IPS-20b (cell line): ENCODE results near the gene SHROOM3.

ENCODE experiments used
- H3K27ac ChIP-seq: one replicate; pipeline ENCODE4 v1.5.1; 2013; ENCODE audit warnings: low read length
- H3K27me3 ChIP-seq: 2 replicates; pipeline ENCODE4 v1.6.1; 2013; ENCODE audit warnings: mild to moderate bottlenecking, low read length, inconsistent platforms; ENCODE audit not compliant: insufficient read depth
- H3K36me3 ChIP-seq: 2 replicates; pipeline ENCODE4 v1.6.1; 2013; ENCODE audit warnings: low read depth, mild to moderate bottlenecking, inconsistent platforms, low read length, moderate library complexity; ENCODE audit not compliant: insufficient read depth
- H3K4me1 ChIP-seq: 2 replicates; pipeline ENCODE4 v1.6.1; 2013; ENCODE audit warnings: mild to moderate bottlenecking, control low read depth, inconsistent platforms, low read length, moderate library complexity; ENCODE audit not compliant: insufficient read depth
- H3K4me3 ChIP-seq: 2 replicates; pipeline ENCODE4 v1.5.1; 2013; ENCODE audit warnings: mild to moderate bottlenecking, low read length, inconsistent platforms
- H3K9ac ChIP-seq: 2 replicates; pipeline ENCODE4 v1.6.1; 2013; ENCODE audit warnings: low read depth, mild to moderate bottlenecking, inconsistent platforms, low read length, moderate library complexity
- H3K9me3 ChIP-seq: 2 replicates; pipeline ENCODE4 v1.6.1; 2013; ENCODE audit warnings: mild to moderate bottlenecking, low read depth, low read length, inconsistent platforms; ENCODE audit not compliant: insufficient read depth

The SHROOM3 gene

DNA sequence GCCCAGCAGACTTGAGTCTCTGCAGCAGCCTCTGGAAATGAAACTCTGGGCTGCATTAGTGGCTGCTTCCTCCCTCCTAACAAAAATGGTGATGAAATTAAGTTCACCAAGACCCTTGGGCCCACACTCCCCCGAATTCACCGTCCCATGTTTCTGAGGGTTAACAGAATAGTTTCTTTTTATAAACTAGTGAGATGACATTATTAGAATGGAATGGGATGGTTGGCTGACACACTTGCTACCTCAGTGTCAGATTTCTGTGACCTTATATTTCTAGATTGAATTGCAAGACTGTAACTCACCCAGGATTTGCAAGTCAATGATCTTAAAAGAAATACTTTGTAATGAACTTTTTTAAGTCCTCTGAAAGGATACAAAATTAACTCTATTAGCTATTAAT is 127.1 kb downstream of the SHROOM3 start:
- H3K4me1 ChIP-seq: peaks cover 32% of the 10 kb centered on the region
- H3K36me3 ChIP-seq: no peaks in the 10 kb centered on the region
- H3K4me3 ChIP-seq: no peak overlapping the region
- no peaks in the 10 kb centered on the region for H3K27me3 ChIP-seq
- no peaks in the 10 kb centered on the region for H3K9me3 ChIP-seq
- H3K9ac ChIP-seq: no peak overlapping the region
- no peak overlapping the region for H3K27ac ChIP-seq

DNA sequence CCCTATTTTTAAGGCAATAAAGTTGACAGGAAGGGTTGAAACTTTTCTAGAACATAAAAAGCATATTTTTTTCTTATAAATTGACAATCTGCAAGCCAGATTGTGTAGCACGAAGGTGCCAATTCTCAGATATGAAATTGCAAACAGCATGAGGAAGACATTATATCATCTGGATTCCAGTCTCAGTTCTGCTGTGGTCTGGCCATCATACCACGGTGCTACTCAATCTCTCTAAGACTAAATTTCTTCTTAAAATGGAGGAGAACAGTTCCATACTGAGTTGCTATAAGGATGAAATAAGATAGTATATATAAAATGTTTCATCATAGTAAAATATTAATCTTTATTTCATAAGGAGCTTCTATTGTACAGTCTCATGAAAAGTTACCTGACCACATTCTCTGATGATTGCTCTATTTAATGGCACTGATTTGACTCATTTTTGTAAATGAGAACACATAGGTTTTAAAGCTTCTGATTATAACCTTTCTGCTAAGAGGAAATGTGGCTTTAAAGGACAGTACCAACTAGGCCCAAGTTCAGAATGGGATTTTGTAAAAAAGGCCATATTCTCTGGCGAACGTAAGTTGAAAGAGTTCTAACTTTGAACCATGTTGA is 127.9 kb downstream of the SHROOM3 start:
- H3K9me3 ChIP-seq: no peaks in the 10 kb centered on the region
- peaks cover 32% of the 10 kb centered on the region for H3K4me1 ChIP-seq
- H3K9ac ChIP-seq: no peak overlapping the region
- no peaks in the 10 kb centered on the region for H3K36me3 ChIP-seq
- no peak overlapping the region for H3K4me3 ChIP-seq
- no peaks in the 10 kb centered on the region for H3K27me3 ChIP-seq
- no peak overlapping the region for H3K27ac ChIP-seq

DNA sequence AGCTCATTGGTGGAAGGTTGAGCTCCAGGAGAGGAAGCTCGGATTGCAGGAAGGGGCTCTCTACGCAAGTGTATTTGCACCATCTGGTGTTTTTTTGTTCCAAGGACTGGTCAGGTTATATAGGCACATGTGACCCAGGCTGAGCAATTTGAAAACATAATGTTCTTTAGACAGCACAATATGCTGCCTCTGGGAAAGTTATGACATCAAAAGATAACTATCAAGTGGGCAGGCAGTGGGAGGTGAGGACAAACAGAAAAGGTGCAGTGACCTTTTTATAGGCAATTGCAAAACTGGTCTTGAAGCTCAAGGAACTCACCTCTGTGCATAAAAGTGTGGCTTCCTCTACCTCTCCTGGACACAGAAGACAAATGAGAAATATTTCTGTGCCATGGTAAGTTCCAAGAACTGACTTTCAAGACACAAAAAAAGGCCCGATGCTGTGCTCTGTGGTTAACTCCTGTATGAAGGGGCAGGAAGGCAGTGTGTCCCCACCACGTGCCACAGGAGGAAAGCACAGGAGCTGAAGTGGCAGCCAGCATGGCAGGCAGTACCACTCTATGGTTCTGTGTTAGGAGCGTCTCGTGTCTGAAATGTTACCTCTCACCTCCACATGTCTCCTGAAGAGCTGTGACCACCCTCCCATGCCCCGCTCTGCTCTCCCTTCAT is 128.6 kb downstream of the SHROOM3 start:
- Histone ChIP-seq H3K27ac (no peak overlapping the region), H3K4me3 (no peak overlapping the region), H3K9me3 (no peaks in the 10 kb centered on the region), H3K36me3 (no peaks in the 10 kb centered on the region), H3K9ac (no peak overlapping the region), H3K27me3 (no peaks in the 10 kb centered on the region), H3K4me1 (peaks cover 26% of the 10 kb centered on the region)

DNA sequence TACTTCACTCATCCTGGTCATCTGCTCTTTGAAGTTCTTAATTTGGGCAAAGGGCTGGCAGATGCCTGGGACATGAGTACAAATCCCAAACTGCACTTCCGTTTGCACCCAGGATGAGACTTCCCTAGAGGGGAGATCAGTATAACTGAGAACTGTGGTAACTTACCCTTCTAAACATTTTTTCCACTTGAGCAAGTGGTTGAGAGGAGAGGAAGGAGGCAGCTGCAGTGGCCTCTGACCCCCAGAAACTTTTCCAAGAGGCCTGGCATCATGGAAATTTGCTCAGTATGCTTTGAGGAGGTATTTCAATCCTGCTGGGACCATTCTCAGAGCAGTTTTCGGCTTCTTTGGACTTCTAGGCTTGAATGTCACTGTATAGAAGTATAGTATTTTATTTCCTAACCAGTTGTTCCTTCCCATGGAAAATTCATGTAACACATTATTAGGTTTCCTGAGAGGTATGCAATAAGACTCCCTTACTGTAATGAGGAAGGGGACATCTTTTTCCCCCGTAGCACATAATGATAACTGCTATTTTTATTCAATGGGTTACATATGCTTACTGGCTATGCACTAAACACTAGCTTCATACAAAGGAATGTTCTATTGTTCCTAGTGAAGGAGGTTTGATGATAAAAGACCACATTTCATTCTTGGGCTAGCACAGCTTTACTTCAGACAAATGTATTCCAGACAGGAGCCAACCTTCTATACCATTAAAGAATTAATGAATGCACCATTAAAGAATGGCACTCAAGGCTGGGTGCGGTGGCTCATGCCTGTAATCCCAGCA is 129.3 kb downstream of the SHROOM3 start:
- H3K4me1 ChIP-seq: peaks cover 19% of the 10 kb centered on the region
- H3K27ac ChIP-seq: no peak overlapping the region
- no peak overlapping the region for H3K9ac ChIP-seq

DNA sequence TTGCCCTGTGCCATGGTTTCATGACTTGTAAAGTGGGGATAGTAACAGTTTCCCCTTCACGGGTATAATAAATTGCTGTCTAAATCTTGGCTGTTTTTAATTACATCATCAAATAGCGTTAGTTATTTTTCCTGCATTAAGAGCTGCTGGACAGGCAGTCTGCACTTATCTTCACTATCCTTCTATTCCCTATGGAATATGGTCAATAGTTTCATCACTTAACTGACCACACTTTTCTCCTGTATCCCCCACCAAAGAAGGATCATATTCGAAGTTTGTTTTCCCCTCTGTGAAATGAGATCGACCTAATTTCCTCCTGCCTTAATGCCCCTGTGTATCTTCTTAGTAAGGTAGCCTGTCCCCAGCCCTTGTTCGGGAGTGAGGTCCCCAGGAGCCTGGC is 133.2 kb downstream of the SHROOM3 start:
- H3K4me1 ChIP-seq: peaks cover 21% of the 10 kb centered on the region

More for the DNA sequence above, 129.3 kb downstream of the SHROOM3 start:
- Histone ChIP-seq H3K4me3 (no peak overlapping the region), H3K27me3 (no peaks in the 10 kb centered on the region), H3K9me3 (no peaks in the 10 kb centered on the region), H3K36me3 (no peaks in the 10 kb centered on the region)

DNA sequence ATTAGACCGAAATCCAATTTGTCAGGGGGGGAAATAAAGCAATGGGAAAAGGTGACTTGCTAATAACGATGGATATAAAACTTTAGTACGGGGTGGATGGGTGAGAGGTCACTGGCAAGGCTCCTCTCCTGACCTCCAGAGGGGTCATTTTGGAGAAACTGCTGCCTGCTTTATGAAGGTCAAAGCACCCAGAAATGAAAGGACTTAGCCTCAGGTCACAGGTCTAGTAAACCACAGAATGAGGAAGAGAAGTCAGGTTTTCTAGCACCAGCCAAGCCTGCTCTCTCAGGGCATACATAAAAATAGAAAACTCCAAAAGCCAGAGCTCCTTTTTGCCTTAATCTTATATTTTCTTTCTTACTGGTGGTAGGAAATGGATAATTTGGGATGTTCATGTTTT is 134.2 kb downstream of the SHROOM3 start:
- Histone ChIP-seq H3K36me3 (no peaks in the 10 kb centered on the region), H3K4me3 (no peak overlapping the region), H3K4me1 (peaks cover 20% of the 10 kb centered on the region), H3K9ac (no peak overlapping the region), H3K27ac (no peak overlapping the region), H3K27me3 (no peaks in the 10 kb centered on the region), H3K9me3 (no peaks in the 10 kb centered on the region)

More for the DNA sequence above, 133.2 kb downstream of the SHROOM3 start:
- no peak overlapping the region for H3K9ac ChIP-seq
- no peaks in the 10 kb centered on the region for H3K27me3 ChIP-seq
- H3K9me3 ChIP-seq: no peaks in the 10 kb centered on the region
- H3K4me3 ChIP-seq: no peak overlapping the region
- no peaks in the 10 kb centered on the region for H3K36me3 ChIP-seq
- no peak overlapping the region for H3K27ac ChIP-seq

DNA sequence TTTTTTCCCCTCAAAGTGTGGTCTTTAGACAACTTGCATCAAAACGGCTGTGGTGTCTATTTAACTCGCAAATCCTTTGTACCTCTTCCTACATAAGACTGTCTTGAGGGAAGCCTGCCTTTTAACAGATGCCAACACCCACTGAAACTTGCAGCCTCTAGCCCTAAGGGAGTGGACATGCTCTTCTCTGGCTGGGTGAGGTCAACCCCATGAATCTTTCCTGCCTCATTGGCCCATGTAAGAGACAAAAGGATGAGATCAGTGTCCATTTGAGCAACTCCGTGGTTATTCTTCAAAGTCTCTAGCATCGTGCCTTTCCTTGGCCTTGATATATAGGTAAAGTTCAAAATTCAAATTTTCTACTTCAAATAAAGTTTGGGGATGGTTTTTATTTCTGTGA is 134.7 kb downstream of the SHROOM3 start:
- Histone ChIP-seq H3K4me1 (peaks cover 20% of the 10 kb centered on the region), H3K27me3 (no peaks in the 10 kb centered on the region), H3K9me3 (no peaks in the 10 kb centered on the region), H3K4me3 (no peak overlapping the region), H3K9ac (no peak overlapping the region), H3K36me3 (no peaks in the 10 kb centered on the region), H3K27ac (no peak overlapping the region)

DNA sequence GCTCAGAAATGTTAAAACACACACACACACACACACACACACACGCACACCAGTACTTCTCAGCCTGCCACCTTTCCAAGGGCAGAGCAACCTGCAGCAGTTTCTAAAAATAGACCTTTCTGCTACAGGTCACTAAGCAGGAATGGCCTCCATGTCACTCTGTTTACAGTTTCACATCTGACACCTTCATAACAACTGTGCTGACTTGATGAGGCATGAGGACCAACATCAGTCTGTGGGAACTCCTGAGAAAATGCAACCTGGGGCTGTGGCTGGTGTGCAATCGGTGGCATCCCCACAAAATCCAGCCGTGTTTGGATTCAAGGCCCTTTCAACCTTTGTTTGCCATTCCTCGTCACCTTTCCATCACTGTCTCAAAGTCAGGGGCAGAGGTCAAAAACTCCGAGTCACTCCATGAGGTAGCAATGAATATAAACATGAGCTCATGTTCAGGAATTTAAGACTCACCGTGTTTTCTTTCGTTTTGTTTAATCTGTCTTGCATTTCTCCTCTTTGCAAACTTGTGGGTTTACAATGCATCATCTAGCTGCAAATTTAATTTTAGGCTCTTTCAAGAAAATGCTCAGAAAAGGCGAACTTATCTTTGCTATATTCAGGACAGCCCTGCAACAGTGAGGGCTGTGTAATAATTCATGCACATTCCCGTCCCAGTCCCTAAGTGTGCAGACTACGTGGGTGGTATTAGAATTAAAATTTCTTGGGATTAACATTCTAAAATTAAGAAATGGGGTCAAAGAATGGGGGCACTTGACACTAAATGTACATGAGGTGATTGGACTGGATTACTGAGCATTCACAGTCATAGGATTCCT is 135.3 kb downstream of the SHROOM3 start:
- Histone ChIP-seq H3K4me1 (peaks cover 20% of the 10 kb centered on the region), H3K27ac (no peak overlapping the region), H3K9ac (no peak overlapping the region), H3K27me3 (no peaks in the 10 kb centered on the region), H3K9me3 (no peaks in the 10 kb centered on the region), H3K36me3 (no peaks in the 10 kb centered on the region), H3K4me3 (no peak overlapping the region)

DNA sequence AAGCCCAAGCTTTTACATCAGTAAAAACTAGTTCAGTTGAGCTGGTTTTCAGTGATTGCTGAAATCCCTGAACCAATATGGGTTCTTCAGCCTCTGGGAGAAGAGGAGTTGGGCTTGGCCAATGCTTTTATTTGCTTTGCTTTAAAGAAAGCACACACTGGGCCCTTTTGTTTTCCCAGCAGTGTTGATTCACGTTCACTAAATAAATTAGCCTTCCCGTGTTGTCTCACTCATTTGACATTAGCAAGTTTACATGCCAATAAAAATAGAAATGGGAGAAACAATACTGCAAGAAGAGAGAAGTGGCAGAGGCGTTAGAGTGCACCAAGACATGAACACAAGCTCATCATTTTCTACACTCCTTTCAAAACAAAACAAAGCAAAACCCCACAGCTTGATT is 136.2 kb downstream of the SHROOM3 start:
- Histone ChIP-seq H3K4me3 (no peak overlapping the region), H3K4me1 (peaks cover 20% of the 10 kb centered on the region), H3K27me3 (no peaks in the 10 kb centered on the region), H3K36me3 (no peaks in the 10 kb centered on the region), H3K27ac (no peak overlapping the region), H3K9ac (no peak overlapping the region), H3K9me3 (no peaks in the 10 kb centered on the region)

DNA sequence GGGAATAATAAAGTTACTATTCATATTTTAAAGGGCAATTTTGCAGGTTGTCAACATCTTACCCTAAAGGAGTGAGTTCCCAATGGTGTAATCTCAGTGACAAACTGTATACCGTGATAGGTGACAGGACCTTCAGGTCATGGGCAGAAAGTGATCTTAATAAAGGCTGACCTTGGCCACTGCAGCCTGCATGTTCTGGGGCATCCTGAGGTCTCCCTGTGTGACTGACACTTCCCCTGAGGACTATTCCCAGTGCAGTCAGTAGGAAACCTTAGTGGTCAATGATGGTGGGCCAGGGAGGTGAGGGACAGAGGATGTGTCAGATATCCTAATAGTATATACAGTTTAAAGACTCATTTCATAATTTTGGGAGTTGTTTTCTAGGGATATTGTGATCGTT is 137.2 kb downstream of the SHROOM3 start:
- Histone ChIP-seq H3K9ac (no peak overlapping the region), H3K27ac (no peak overlapping the region), H3K27me3 (no peaks in the 10 kb centered on the region), H3K4me3 (no peak overlapping the region), H3K4me1 (peaks cover 20% of the 10 kb centered on the region), H3K36me3 (no peaks in the 10 kb centered on the region), H3K9me3 (no peaks in the 10 kb centered on the region)

DNA sequence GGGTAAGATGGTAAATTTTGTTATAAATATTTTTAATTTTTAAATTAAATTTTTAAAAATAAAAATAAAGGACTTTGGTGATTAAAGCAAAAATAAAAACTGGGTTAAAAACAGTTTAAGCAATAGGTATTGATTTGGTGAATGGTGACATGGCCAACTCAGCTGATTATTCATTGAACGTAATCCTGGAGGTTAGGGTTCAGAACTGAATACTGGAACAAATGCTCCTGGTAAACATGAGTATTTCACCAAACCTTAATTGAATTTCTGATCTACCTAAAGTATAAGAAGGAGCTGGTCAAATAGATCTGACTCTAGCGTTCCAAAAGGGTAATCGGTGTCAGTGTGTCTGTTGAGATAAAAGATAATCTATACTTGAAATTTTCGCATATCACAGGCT is 141.8 kb downstream of the SHROOM3 start:
- no peaks in the 10 kb centered on the region for H3K36me3 ChIP-seq
- H3K4me1 ChIP-seq: no peaks in the 10 kb centered on the region
- no peaks in the 10 kb centered on the region for H3K9me3 ChIP-seq
- H3K27me3 ChIP-seq: no peaks in the 10 kb centered on the region
- H3K4me3 ChIP-seq: no peak overlapping the region
- no peak overlapping the region for H3K9ac ChIP-seq
- no peak overlapping the region for H3K27ac ChIP-seq
